ENCODE data around the gene GLO1.

GLO1 gene

DNA sequence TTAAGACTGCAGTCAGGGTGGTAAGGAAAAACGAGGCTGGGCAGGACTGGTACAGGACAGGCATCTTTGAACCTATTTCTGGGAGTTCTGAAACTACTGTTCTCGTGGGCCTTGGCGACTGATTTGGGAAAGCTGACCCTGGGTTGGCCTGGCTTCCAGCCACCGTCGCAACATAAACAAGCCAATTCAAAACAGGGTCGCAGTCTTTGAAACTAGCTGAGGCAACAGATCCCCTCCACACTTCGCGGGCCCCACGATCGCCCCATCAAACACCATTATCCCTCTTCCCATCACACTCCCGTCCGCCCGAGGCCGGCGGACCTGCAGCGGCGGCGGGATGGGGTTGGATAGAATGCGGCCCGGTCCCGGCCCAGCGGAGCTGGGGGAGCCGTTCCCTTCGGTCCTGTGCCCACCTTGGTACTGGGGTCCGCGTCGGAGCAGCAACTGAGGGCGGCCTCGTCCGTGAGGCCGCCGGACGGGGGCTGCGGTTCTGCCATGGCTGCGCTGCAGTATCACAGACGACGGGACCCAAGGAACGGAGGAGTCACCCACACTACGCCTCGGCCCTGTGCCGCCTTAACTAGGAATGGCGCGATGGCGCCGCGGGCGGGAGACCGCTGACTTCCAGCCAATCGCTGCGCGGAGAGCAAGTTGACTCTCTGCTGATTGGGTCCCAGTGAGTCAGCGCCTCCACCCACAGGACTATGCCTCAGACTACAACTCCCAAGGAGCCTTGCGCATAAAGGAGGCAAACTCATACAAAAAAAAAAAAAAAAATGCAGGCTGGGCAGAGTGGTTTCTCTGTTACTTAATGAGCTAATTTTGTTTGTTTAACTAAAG, at the start of gene GLO1:
Gene GLO1, minus strand, starts transcription at position 588 of the 840 bp plus-strand sequence. Its CDS starts 91 bp downstream, at position 497.
- DNase-seq = peak; percentile 98

DNA sequence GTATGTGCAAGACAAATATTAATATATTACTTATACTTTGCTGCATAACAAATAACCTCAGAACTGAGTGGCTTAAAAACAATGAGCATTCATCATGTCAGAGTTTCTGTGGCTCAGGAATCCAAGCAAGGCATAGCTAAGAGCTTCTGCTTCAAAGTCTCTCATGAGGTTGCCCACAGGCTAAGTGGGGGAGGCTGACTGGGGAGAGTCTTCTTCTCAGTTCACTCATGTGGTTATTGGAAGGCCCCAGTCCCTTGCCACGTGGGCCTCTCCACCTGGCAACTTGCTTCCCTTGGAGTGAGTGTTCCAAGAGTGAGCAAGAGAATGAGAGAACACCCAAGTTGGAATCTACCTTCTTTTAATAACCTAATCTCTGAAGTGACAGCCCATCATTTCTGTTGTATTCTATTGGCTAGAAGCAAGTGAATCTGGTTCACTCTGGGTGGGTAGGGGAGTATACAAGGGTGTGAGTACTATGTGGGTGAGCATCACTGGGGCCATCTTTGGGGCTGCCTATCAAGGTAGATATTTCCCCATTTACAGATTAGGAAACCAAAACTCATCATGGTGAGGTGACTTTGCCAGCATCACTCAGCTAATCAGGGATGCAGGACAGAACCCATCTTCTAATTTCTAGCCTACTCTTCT, 48.1 kb upstream of the GLO1 start:
- DNase-seq = no peak

DNA sequence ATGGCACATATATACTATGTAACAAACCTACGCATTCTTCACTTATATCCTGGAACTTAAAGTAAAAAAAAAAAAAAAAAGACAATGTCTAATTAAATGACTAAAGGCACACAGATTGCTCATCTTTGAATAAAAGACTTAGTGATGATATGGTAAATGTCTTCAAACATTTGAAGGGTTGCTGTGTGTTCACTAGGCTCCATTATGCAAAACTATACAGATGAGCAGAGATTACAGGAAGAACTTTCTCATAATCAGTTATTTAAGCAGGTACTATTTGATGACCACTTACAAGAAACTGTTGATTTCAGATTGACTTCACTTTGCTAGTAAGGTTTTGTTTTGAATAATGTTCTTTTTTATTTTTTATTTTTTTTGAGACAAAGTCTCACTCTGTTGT, 46.5 kb upstream of the GLO1 start:
- DNase-seq = no peak

DNA sequence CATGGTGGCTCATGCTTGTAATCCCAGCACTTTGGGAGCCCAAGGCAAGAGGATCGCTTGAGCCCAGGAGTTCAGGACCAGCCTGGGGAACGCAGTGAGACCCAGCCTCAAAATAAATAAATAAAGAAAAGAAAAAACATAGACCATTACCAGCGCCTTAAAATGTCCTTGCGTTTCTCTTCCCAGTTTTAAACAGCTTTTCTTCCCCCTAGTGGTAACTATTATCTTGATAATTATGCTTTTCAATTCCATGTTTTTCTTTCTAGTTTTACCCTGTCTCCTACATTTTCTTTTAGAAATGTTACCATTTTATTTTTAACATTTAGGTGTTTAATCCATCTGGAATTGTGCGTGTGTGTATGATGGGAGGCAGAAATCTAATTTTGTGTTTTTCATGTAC, 36.6 kb upstream of the GLO1 start:
- DNase-seq = peak; percentile 3

DNA sequence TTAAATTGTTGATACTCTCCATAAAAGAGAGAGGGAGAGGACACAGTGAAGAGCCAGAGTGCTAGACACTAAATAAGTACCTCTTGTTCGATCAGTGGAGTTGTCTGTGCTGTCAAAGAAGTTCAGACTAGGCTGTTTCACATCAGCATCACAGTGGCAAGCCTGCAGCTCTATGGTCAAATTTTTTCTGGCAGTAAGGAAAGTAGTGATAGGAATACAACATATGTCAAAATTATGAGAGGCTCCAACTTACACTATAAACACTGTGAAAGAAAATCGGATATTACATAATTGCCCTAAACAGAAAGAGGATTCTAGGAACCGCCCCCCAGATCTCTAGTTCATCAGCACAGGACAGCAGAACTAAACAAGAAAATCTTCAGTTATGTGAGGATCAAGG, 35.3 kb upstream of the GLO1 start:
- no peak for DNase-seq

DNA sequence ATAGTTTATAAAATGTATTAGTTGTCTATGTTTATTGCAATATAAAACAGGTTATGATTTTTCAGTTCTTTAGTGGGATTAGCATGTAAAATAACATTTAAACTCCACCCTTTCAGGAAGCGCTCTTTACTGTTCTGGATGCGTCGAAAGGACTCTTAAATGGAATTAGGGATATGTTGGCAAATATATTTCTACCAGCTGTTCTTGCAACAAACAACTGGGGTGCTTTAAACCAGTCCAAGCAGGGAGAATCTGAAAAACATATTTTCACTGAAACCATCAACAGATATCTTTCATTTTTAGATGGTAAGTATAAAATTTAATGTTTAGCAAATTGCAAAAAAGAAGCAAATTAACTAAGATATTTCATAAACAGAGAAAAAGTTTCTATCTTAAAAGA, 34.0 kb upstream of the GLO1 start:
- no peak for DNase-seq

DNA sequence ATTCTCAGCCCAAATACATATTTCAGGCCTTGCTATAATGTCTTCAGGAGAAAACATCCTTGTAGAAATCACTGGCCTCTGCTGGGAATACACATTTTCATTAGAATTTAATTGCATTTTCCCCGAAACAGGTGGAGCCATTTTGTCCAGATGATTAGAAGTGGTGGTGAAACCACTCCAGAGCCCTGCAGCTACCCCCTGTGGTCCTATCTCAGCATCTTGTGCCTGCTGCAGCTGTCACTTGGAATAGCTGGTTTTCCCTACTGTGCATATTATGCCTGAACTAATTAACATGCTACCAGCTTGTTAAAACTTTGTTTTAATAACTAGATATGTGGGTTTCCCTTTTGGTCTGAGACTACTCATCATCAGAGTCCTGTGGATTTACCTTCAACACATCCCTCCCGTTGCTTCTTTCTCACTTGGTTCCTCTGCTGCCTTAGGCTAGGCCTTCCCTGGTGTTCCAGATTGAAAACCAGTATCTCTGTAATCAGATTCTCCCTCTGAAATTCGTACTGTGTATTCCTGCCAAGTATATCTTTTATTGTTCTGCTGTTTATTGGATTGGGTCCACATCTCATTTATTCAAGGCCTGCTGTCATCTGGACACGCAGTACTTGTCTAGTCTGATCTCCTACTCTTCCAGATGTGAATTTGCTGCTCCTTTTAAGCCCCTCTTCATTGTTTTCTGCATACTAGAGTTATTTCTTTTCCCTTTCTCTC, 27.4 kb upstream of the GLO1 start:
- DNase-seq = no peak

DNA sequence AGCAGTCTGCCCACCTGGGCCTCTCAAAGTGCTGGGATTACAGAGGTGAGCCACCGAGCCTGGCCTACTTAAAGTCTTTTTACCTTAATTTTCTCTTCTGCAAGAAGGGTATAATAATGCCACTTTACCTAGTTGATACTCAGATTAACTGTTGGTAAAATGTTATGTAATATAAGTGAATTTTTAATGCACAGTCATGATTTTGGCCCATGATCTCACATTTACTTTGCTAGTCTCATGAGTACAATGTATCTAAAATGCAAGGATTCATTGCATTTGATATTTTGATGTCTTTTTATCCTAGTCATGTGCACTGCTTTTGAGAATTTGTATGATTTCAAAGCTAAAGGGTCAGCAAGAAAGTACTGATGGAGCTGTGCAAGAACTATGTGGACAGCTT, 25.3 kb upstream of the GLO1 start:
- DNase-seq = no peak

DNA sequence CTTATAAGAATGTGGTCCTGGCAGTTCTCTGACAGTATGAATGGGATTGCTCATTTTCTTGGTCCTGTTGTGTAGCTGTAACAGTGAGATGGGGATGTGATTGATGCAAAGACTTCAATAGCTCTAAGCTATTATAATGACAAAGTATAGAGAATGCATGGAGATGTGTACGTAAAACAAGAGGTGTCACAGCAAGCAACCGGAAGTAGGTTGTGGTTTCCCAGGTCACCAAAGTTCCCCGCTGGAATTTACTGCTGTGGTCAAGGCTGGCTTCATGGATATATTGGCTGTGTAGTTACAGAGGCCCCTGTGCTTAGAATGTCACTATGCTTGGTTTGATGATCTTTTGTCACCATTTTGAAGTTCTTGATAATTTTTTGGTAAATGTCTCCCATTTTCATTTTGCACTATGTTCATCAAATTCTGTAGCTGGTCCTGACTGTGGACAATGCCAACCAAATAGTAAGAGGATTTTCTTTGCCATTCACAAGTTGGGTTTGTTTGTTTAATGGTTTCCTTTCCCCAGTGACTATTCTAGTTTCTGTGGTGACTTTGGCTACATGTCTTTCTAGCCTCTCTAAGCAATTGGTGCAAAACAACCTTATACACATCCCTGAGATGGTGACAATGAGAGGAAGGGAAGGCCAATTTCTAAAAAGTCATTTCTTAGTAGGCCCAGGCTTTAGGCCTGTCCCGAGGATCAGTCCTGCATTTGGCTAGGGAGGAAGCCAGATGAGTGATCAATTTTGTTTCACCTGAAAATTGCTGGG, 22.7 kb upstream of the GLO1 start:
- no peak for DNase-seq

DNA sequence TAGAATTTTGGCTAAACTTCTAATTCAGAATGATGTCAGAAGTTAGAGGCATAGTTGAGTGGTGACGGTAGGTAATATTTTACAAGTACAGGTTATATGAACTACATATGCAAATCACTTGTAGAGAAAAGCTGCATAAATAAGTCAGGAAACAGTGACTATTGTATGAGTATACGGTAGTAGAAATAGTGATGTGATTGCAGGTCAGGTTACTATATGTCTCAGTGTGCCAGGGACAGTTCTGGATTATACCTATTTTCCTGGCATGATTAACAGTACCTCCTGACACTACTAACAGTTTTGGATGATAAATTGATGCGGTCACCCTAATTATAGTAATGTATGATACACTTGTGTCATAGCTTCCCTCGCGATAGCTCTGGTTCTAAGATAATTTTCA, 21.4 kb upstream of the GLO1 start:
- no peak for DNase-seq

DNA sequence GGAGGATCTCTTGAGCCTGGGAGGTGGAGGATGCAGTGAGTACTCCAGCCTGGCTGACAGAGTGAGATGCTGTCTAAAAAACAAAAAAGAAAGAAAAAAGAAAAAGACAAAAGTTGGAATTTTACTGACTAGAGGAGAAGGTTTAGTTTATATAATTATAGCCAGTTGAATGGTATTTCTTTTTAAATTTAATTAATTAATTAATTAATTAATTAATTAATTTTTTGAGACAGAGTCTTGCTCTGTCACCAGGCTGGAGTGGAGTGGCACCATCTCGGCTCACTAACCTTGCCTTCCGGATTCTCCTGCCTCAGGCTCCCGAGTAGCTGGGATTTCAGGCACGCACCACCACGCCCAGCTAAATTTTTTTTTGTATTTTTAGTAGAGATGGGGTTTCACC, 20.8 kb upstream of the GLO1 start:
- no peak for DNase-seq

DNA sequence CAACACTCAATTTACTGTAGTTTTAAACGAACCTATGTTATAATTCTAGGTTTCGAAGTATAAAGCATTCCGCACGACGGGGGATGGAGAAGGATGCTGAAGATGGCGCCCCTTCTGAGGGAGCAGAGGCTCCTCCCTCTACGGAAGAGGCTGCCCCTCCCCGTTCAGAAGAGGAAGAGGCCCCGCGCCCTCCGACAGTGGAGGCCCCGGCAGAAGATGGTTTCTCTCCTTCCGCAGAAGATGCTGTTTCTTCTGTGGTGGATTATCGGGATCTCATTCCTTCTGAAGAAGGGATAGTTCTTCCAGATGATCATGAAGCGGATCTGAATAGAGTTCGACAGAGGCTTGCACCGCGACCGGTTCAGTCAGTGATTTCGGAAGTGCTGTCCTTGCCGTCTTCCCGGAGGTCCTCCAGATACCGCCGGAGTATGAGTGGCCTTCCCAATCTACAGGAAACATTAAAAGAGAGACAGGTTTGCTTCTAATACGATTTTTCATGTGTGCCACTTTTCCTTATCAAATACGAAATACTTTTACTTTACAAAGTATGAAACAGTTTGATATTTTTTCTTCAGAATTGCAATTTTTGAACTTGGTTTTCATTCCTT, 19.9 kb upstream of the GLO1 start:
- no peak for DNase-seq

DNA sequence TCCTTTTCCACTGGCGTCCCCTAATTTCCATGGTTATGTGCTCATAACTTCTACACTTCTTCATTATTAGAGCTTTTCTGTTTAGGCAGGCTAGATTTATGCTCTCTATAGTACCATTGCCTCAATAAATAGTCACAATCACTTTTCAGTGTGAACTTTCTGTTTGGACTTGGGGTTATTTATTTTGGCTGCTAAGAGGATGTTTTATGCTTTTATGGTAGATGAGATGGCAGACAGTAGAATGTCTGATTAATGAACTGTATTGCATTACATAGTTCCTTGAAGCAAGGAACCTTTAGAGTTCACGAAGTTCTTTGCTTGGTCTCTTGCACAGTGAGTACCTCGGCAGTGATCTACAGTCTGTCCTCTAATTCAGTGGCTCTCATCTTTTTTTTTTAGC, 19.1 kb upstream of the GLO1 start:
- DNase-seq = no peak

DNA sequence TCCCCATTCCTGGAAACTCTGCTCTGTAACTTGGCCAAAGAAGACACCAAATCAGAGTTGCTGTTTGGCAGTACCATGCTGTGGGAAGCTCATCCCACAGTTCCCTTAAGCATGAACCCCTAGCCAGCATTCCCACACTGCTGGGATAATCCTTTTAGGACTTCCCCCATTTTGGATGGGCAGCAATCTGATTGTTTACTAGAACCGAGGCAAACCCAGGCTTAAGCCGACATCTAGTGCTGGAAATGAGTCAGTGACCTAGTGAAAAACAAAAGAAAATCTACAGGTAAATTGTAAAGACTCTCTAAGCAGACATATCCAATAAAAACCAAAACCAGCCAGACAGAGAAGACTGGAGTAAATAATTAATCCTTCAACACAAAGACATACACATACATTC, 17.4 kb upstream of the GLO1 start:
- no peak for DNase-seq

DNA sequence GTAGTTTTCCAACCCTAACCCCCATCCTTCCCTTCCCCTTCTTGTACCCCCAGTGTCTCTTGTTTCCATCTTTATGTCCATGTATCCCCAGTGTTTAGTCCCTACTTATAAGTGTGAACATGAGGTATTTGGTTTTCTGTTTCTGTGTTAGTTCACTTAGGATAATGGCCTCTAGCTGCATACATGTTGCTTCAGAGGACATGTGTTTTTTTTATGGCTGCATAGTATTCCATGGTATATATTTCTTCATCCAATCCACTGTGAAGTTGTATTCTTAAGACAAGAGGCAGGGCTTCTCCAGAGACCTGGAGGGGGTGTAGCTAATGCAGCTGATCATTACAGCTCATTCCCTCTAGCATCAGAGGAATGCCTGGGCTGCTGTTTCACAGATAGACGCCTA, 16.4 kb upstream of the GLO1 start:
- DNase-seq = no peak

DNA sequence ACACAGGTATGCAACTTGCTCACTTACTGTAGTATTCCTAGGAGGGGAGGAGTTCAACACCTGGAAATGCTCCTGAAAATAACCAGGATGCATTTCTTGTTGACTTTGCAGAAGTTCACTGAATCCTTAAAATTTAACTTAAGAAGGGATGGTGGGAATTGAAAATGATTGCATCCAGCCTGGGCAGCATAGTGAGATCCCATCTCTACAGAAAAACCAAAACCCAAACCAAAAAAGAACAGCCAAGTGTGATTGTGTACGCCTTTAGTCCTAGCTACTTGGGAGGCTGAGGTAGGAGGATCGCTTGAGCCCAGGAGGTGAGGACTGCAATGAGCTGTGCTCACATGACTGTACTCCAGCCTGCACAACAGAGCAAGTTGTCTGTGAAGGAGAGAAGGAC, 13.9 kb upstream of the GLO1 start:
- DNase-seq = no peak

DNA sequence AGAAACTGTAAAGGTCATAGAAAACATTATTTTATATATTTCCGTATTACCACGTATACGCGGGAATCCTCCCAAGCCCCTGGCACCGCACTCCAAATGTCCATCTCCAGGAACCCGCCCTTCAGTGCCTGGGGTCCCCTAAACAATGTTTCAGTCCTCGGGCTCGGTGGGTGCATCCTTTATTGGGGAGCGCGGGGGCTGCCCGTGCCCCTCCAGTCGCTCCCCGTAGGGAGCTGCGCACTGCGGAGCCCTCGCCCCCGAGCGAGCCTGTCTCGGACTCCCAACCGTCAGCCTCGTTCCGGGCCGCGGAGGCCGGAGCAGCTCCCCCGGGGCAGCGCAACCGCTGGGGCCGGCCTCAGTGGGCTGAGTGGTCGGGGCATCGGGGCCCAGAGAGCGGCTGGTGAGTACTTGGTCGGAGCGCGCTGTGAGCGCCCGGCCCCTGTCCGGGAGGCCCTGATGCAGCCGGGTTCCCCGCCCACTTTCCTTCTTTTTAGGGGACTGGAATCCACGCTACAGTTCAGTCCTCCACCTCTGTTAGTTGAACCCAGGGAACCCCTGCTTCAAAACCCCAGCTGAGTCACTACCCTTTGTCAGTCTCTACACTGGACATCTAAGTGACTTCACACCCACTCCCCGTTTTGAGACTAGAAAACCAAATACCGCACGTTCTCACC, 12.2 kb upstream of the GLO1 start, which contains the start of gene DNAH8:
Gene DNAH8, plus strand, starts transcription at position 296 of the 674 bp plus-strand sequence. CDS start 7,499 bp downstream, outside the sequence.
- no peak for DNase-seq

DNA sequence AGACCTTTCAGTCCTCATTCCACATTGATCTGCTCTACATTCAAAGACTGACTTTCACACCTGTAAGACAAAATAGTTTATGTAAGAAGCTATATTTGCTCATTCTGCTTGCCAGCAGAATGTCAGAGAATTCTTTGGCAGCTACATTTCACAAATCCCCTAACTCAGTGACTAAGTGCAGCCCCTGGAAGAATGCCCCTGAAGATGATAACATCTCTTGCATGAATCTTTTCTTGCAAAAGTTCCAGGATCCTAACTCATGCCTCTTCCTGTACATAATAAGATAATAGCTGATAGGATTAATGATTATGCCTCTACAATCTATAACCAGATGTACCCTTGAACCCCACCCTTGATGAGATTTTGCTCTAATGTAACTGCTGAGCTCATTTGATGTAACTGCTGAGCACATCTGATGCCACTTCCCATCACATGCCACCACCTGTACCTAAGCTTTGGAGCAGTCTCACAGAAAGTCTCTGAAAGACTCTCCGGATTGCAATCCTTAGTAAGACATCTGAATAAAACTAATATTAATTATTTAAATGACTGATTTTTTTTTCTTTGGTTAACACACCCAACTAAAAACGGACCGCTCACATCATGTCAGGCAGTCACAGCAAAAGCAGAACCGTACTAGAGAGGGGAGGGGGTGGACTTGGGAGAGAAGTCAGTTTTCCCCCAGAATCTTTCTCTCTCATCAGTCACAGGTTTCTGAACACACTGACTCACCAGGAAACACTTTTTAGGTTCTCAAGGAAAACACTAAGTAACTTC, 11.5 kb upstream of the GLO1 start:
- peak; percentile 55 for DNase-seq

DNA sequence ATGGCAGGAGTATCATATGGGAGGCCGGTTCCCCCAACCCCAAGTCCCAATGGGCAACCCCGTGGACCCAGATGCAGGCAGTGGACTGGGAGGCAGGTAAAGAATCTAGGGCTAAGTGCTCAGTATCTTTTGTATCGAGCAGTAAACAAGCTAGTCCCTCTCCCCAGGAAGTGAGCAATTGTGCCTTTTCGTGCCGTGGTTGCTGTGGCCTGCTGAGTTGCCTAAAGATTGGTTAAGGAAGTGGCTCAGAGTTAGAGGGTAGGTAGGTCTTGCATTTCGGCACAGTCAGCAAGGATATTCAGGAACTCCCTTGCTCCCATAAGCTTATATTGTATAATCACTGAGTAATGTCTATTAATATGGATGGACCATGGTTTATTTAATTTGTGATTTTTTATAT, 10.9 kb upstream of the GLO1 start:
- peak; percentile 33 for DNase-seq

DNA sequence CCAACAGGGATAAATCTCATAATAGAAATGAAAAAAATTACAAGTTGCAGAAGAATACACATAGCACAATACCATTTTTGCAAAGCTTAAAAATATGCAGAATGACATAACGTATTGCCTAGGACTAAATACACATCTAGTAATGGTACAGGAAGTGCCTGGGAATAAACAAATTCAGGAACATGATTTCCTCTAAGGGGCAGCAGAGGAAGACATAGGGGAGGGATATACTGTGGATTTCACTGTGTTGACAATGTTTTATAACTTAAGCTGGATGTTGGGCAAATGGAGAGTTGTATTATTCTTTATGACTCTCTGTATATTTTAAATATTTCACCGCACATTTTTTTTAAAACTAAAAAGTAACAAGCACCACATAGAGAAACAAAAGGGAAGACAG, 5.6 kb upstream of the GLO1 start:
- DNase-seq = no peak

DNA sequence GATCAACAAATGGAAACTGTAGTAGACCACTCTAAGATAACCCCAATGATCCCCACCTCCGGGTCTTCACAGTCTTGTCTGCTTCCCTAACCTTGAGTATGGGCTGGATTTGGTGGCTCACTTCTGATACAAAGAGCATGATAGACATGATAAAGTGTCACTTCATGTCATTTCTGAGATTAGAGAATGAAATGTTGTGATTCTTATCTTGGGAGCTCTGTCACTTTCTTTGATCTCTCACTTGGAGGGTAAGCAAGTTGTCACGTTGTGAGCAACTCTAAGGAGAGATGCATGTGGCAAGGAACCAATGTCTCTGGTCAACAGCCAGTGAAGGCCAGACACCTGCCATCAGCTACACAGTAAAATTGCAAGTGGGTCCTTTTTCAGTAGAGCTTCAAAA, 3.0 kb upstream of the GLO1 start:
- DNase-seq = no peak
